Lower lobe of right lung (tissue), 2 donors: Measurements from ENCODE around the gene C1QTNF5. TPM values are rescaled to one million over a fixed set of nuclear protein-coding genes. Genes with fewer than 3 reads are reported as not detected.
A peak's percentile ranks its signal among the peaks of the same experiment; 100 is the strongest.

Experiments
- ATAC-seq, 2 donors: fragments of 200-7000 bp; cut with Tn5 transposase; one replicate each; pipeline ENCODE4 v1.9.1; 2020 to 2022; ENCODE audit warnings: mild to moderate bottlenecking in 2 of 2, moderate library complexity in 2 of 2
- DNase-seq: peaks from one replicate; pipeline ENCODE4 v3.0.0-alpha.2; 2020
- H3K27ac ChIP-seq: fragments of 200-600 bp; one replicate; pipeline ENCODE4 v1.8.0; 2022
- H3K27me3 ChIP-seq: fragments of 200-600 bp; one replicate; pipeline ENCODE4 v1.8.0; 2022; ENCODE audit warnings: low read depth
- H3K36me3 ChIP-seq: fragments of 200-600 bp; one replicate; pipeline ENCODE4 v1.8.0; 2022; ENCODE audit warnings: mild to moderate bottlenecking
- H3K4me1 ChIP-seq: fragments of 200-600 bp; one replicate; pipeline ENCODE4 v1.8.0; 2022
- H3K4me3 ChIP-seq: fragments of 200-600 bp; one replicate; pipeline ENCODE4 v1.8.0; 2022; ENCODE audit warnings: mild to moderate bottlenecking
- H3K9me3 ChIP-seq: fragments of 200-600 bp; one replicate; pipeline ENCODE4 v1.8.0; 2022
- CTCF ChIP-seq: fragments of 200-600 bp; IDR thresholded peaks from one replicate; pipeline ENCODE4 v1.8.0; 2022; ENCODE audit warnings: antibody characterized with exemption, mild to moderate bottlenecking
- intact Hi-C: fragments of 100-400 bp; cut with DNase I; formaldehyde crosslinking; loops from one replicate; pipeline ENCODE4 v1.11.0; 2022
- total RNA-seq: library from RNA; stranded (reverse); fragmentation: NEBNext Ultra II Directional; extraction: Animal tissue kit (Norgen Biotek cat#: 25700); gene quantifications from one replicate; pipeline ENCODE4 v1.2.1, GENCODE V29; 2021
- donor health status: DM: no; HTN: yes; CAD: no; lungs with severe emphysema.

Gene C1QTNF5
- total RNA-seq, 1 donor from 2014 or later: 28.2 TPM

DNA sequence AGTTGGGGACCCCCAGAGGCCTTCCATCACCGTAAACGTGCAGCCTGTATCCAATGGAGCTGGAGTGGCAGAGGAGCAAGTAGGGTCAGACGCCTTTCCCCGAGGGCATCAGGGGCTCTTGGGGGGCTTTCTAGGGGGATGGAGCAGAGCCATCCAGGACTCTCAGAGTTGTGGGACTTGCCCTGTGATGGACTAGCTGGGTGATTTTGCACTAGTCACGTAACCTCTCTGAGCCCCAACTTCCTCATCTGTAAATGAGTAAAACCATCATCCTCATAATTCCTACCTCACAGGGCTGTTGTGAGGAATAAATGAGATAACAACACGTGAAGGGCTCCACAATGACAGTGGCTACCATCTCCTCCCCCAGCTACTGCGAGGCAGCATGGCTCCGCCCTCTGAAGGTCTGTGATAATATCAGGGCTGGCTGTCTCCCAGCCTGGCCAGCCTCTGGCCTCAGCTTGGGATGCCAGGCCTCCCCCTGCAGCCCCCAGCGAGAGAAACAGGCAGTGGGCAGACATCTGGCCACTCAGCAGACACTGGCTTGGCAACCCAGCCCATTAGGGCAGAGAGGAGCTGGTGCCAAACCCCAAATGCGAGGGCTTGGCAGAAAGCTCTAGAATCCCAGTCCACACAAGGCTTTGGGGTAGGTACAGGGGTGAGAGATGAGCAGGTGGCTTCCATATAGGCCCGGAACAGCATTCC, 34.1 kb upstream of the C1QTNF5 start:
- H3K4me3 ChIP-seq: no peak overlapping the region
- no peak for ATAC-seq
- H3K9me3 ChIP-seq: no peaks in the 10 kb centered on the region
- H3K36me3 ChIP-seq: no peaks in the 10 kb centered on the region
- peak overlapping the region; percentile 31 for H3K27ac ChIP-seq
- H3K27me3 ChIP-seq: no peaks in the 10 kb centered on the region
- no peak for DNase-seq
- H3K4me1 ChIP-seq: peaks cover 41% of the 10 kb centered on the region
- TF ChIP-seq CTCF: no peak
- intact Hi-C loops: no loop called here

GRCh38 chr11:119373921-119374631, 33.4 kb upstream of the C1QTNF5 start:
- Histone ChIP-seq H3K4me3 (no peak overlapping the region), H3K36me3 (no peaks in the 10 kb centered on the region), H3K27me3 (no peaks in the 10 kb centered on the region), H3K4me1 (peaks cover 46% of the 10 kb centered on the region), H3K9me3 (no peaks in the 10 kb centered on the region), H3K27ac (no peak overlapping the region)
- peak; percentile 92 for TF ChIP-seq CTCF
- DNase-seq: no peak
- ATAC-seq: peak; percentile 71 to 74
- intact Hi-C loops: no loop called here

DNA sequence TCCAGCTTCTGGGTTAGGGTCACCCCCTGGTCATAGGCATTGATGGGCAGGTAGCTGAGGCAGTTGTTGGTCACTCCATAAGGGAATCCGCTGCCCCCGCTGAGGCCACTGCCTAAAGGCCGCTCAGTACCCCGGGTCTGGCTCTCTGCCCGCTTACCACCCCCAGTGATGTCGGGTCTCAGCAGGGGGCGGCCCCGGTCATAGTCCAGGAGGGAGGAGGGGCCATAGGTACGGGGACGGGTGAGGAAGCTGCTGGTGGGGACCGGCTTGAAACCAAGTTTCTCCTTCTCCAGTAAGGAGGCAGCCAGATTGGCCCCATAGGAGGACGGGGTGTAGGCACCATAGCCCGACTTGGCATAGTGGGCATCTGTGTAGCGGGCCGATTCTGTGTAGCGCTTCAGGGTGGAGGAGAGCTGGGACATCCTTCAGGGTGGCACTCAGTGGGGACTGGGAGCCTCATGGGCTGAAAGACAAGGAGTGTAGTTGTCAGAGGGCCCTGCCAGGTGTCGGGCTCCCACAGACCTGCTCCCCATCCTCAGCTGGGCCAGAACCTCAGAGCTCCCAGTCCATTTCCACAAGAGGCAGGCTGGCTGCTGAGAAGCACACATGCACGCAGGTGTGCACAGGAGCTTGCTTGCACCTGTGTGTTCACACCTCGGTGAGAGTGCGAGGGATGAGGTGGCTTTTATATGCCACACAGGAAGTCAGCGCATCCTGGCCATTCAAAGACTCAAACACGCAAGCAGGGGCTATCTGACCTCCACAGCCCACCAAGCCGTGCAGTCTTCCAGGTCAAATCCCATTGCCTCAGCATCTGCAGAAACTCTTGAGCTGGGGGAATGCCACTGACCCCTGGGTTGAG, 32.6 kb upstream of the C1QTNF5 start:
- Histone ChIP-seq H3K27me3 (no peaks in the 10 kb centered on the region), H3K9me3 (no peaks in the 10 kb centered on the region), H3K4me3 (no peak overlapping the region), H3K4me1 (peaks cover 54% of the 10 kb centered on the region), H3K27ac (no peak overlapping the region), H3K36me3 (no peaks in the 10 kb centered on the region)
- intact Hi-C loops: no loop called here
- ATAC-seq (no peak), DNase-seq (no peak)
- no peak for TF ChIP-seq CTCF

GRCh38 chr11:119372260-119373058, 31.8 kb upstream of the C1QTNF5 start:
- H3K4me3 ChIP-seq: no peak overlapping the region

More at GRCh38 chr11:119372260-119373058, 31.8 kb upstream of the C1QTNF5 start:
- ATAC-seq: no peak
- DNase-seq: no peak
- TF ChIP-seq CTCF: no peak
- H3K4me1 ChIP-seq: peaks cover 62% of the 10 kb centered on the region
- no peaks in the 10 kb centered on the region for H3K9me3 ChIP-seq
- intact Hi-C loops: no loop called here
- no peaks in the 10 kb centered on the region for H3K36me3 ChIP-seq
- H3K27ac ChIP-seq: no peak overlapping the region
- no peaks in the 10 kb centered on the region for H3K27me3 ChIP-seq
